Neural cell (in vitro differentiated cells): ENCODE results near the gene RGS6. TPM values are rescaled to one million over a fixed set of nuclear protein-coding genes. Genes with fewer than 3 reads are reported as not detected.
"Not testable (repeated sequence)": the region's sequence is repeated elsewhere in the genome, so short reads cannot be mapped to it uniquely, and the experiment has no call there.

Source experiments
- H2AFZ ChIP-seq: fragments of 200-600, 300-800 bp; sonication (generic), shearing (Covaris generic); 2 replicates; pipeline ENCODE4 v1.6.0; 2014; ENCODE audit warnings: low read depth, mild to moderate bottlenecking, antibody characterized with exemption, low read length, moderate library complexity
- H3F3A ChIP-seq: fragments of 200-600 bp; shearing (Covaris generic); 2 replicates; pipeline ENCODE4 v1.6.1; 2016; ENCODE audit warnings: mild to moderate bottlenecking, moderate library complexity, mixed read lengths, antibody characterized with exemption, low read length; ENCODE audit not compliant: insufficient read depth, poor library complexity, severe bottlenecking
- H3K27ac ChIP-seq: fragments of 200-600, 300-800 bp; sonication (generic), shearing (Covaris generic); 2 replicates; pipeline ENCODE4 v1.5.1; 2014; ENCODE audit warnings: mild to moderate bottlenecking, low read length, moderate library complexity
- H3K27me3 ChIP-seq: fragments of 300-800, 200-600 bp; sonication (generic), shearing (Covaris generic); 2 replicates; pipeline ENCODE4 v1.6.0; 2014; ENCODE audit warnings: mild to moderate bottlenecking, low read depth, low read length, moderate library complexity; ENCODE audit not compliant: insufficient read depth
- H3K36me3 ChIP-seq: fragments of 300-800, 200-600 bp; sonication (generic), shearing (Covaris generic); 2 replicates; pipeline ENCODE4 v1.5.1; 2014; ENCODE audit warnings: mild to moderate bottlenecking, antibody characterized with exemption, low read length, moderate library complexity; ENCODE audit not compliant: insufficient read depth
- H3K4me2 ChIP-seq: fragments of 300-800, 200-600 bp; sonication (generic), shearing (Covaris generic); 2 replicates; pipeline ENCODE4 v1.6.0; 2014; ENCODE audit warnings: mild to moderate bottlenecking, low read length
- H3K4me3 ChIP-seq: fragments of 300-800, 200-600 bp; sonication (generic), shearing (Covaris generic); 2 replicates; pipeline ENCODE4 v1.5.1; 2014; ENCODE audit warnings: mild to moderate bottlenecking, low read length, moderate library complexity
- H3K79me2 ChIP-seq: fragments of 200-600 bp; shearing (Covaris generic); replicated peaks from 2 replicates; pipeline ENCODE4 v1.6.0; 2014; ENCODE audit warnings: mild to moderate bottlenecking, low read length, moderate library complexity; ENCODE audit not compliant: insufficient read depth
- H3K9ac ChIP-seq: fragments of 300-800, 200-600 bp; sonication (generic), shearing (Covaris generic); 2 replicates; pipeline ENCODE4 v1.6.1; 2016; ENCODE audit warnings: mild to moderate bottlenecking, low read length, mixed read lengths
- H3K9me2 ChIP-seq: fragments of 200-600 bp; shearing (Covaris generic); 2 replicates; pipeline ENCODE4 v1.6.1; 2016; ENCODE audit warnings: mild to moderate bottlenecking, low read length, mixed read lengths; ENCODE audit not compliant: insufficient read depth
- H3K9me3 ChIP-seq: fragments of 200-600, 300-800 bp; sonication (generic), shearing (Covaris generic); 2 replicates; pipeline ENCODE4 v1.6.1; 2016; ENCODE audit warnings: mild to moderate bottlenecking, mixed run types, low read length, moderate library complexity, mixed read lengths
- H4K20me1 ChIP-seq: fragments of 200-600 bp; shearing (Covaris generic); 2 replicates; pipeline ENCODE4 v1.6.1; 2016; ENCODE audit warnings: mild to moderate bottlenecking, mixed run types; ENCODE audit not compliant: insufficient read depth
- EP300 ChIP-seq: fragments of 450-650 bp; conservative IDR thresholded peaks from 2 replicates; pipeline ENCODE4 v1.6.1; 2014; ENCODE audit warnings: antibody characterized with exemption, mild to moderate bottlenecking, moderate library complexity; ENCODE audit not compliant: poor library complexity, severe bottlenecking
- EZH2 ChIP-seq: fragments of 200-600, 300-800 bp; shearing (Covaris generic), sonication (generic); IDR thresholded peaks from 2 replicates; pipeline ENCODE4 v1.6.1; 2014; ENCODE audit warnings: antibody characterized with exemption, low read length, borderline replicate concordance, mild to moderate bottlenecking; ENCODE audit not compliant: insufficient read depth, poor library complexity, severe bottlenecking
- MXI1 ChIP-seq: fragments of 450-650 bp; conservative IDR thresholded peaks from 2 replicates; pipeline ENCODE4 v1.6.1; 2014; ENCODE audit warnings: antibody characterized with exemption, mild to moderate bottlenecking; ENCODE audit not compliant: poor library complexity, severe bottlenecking
- POLR2AphosphoS5 ChIP-seq: IDR thresholded peaks from 2 replicates; pipeline ENCODE4 v1.6.1; 2012
- RAD21 ChIP-seq: fragments of 450-650 bp; conservative IDR thresholded peaks from 2 replicates; pipeline ENCODE4 v1.6.1; 2014; ENCODE audit warnings: antibody characterized with exemption, mild to moderate bottlenecking, moderate library complexity
- SMC3 ChIP-seq: fragments of 450-650 bp; conservative IDR thresholded peaks from 2 replicates; pipeline ENCODE4 v1.6.1; 2014; ENCODE audit warnings: antibody characterized with exemption, mild to moderate bottlenecking, moderate library complexity; ENCODE audit not compliant: poor library complexity
- TAF1 ChIP-seq: IDR thresholded peaks from 2 replicates; pipeline ENCODE4 v1.6.1; 2012; ENCODE audit warnings: low read depth
- polyA plus RNA-seq: library from polyadenylated mRNA; depleted of rRNA; stranded (reverse); fragments of >200 nt; gene quantifications from 2 replicates; pipeline ENCODE4 v1.2.3, GENCODE V29; 2014
- TF ChIP-seq, protein P1 (sequence below): fragments of 450-650 bp; IDR thresholded peaks from 2 replicates; pipeline ENCODE4 v1.5.1; 2014; ENCODE audit warnings: antibody characterized with exemption, mild to moderate bottlenecking, moderate library complexity; ENCODE audit not compliant: poor library complexity, severe bottlenecking
- TF ChIP-seq, protein P2 (sequence below): IDR thresholded peaks from 2 replicates; pipeline ENCODE4 v1.6.1; 2012; ENCODE audit warnings: borderline replicate concordance

The RGS6 gene
- polyA plus RNA-seq, 1 donor from 2014 or later: 7.3 TPM

DNA sequence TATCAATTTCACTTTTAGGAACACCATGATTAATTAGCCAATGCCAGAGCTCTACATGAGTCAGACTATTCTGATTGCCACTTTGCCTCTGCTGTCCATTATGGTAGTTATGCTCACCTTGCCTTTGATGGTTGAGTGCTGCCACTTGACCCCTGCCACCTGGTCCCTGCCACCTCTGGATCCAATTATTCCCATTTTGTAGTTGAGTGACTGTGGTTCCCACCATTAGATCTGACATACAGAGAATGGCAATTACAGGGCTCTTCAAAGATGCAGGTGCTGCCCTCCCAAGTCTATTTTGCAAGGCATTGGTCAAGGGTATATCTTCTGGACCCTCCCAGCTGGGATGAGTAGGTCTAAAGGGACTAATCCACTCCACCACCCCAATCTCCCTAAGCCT lies 8.3 kb downstream of the RGS6 start:
- H4K20me1 ChIP-seq, H2AFZ ChIP-seq, H3K9me3 ChIP-seq, H3F3A ChIP-seq, H3K9me2 ChIP-seq, H3K4me3 ChIP-seq, H3K4me2 ChIP-seq, H3K27me3 ChIP-seq, H3K9ac ChIP-seq, H3K27ac ChIP-seq, H3K36me3 ChIP-seq, H3K79me2 ChIP-seq: not testable (repeated sequence)

GRCh38 chr14:71941616-71942015 lies 9.4 kb downstream of the RGS6 start:
- not testable (repeated sequence) for H3K9ac ChIP-seq, H3K36me3 ChIP-seq, H3K4me2 ChIP-seq, H3K9me3 ChIP-seq, H3K27ac ChIP-seq, H3K4me3 ChIP-seq, H3K9me2 ChIP-seq, H3F3A ChIP-seq, H3K79me2 ChIP-seq, H3K27me3 ChIP-seq, H4K20me1 ChIP-seq, H2AFZ ChIP-seq

DNA sequence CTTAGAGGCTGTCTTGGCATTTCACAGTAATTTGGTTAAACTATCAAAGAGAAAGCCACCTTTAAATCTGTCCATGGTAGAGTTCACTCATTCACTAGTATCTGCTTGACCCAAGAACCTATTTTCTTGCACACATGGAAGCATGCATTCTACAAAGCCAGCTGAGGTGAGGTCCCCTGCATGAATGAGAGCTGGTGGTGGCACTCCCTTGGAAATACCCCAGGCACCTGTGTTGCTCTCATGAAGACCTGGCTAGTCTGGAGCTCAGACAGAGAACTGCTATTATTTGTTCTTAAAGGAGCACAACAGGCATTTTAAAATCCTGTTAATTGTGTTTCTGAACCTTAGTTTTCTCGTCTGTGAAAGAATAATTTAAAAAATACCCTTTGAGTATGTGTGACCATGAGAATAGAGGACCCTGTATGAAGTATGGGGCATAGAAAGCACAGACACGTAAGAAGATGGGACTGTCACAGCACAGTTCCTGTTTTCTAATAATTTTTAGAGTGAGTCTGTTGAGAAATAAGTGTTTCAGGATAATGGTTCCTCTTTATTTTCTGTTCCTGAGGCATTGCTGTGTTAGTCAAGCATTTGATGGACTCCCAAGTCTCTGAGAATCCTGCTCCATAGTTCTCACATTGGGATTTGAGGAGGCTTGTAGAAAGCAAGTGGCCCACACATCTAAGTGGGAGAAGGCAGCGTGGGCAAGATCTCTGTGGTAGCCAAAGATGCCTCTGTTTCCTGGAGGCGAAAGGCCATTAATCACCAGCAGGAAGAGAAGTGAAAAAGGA lies 10.9 kb downstream of the RGS6 start:
- TF ChIP-seq, protein P1, sequence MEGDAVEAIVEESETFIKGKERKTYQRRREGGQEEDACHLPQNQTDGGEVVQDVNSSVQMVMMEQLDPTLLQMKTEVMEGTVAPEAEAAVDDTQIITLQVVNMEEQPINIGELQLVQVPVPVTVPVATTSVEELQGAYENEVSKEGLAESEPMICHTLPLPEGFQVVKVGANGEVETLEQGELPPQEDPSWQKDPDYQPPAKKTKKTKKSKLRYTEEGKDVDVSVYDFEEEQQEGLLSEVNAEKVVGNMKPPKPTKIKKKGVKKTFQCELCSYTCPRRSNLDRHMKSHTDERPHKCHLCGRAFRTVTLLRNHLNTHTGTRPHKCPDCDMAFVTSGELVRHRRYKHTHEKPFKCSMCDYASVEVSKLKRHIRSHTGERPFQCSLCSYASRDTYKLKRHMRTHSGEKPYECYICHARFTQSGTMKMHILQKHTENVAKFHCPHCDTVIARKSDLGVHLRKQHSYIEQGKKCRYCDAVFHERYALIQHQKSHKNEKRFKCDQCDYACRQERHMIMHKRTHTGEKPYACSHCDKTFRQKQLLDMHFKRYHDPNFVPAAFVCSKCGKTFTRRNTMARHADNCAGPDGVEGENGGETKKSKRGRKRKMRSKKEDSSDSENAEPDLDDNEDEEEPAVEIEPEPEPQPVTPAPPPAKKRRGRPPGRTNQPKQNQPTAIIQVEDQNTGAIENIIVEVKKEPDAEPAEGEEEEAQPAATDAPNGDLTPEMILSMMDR: no peak
- TF ChIP-seq TAF1 (no peak), MXI1 (no peak), EP300 (no peak), POLR2AphosphoS5 (no peak), SMC3 (no peak), RAD21 (no peak), EZH2 (no peak)
- TF ChIP-seq, protein P2, sequence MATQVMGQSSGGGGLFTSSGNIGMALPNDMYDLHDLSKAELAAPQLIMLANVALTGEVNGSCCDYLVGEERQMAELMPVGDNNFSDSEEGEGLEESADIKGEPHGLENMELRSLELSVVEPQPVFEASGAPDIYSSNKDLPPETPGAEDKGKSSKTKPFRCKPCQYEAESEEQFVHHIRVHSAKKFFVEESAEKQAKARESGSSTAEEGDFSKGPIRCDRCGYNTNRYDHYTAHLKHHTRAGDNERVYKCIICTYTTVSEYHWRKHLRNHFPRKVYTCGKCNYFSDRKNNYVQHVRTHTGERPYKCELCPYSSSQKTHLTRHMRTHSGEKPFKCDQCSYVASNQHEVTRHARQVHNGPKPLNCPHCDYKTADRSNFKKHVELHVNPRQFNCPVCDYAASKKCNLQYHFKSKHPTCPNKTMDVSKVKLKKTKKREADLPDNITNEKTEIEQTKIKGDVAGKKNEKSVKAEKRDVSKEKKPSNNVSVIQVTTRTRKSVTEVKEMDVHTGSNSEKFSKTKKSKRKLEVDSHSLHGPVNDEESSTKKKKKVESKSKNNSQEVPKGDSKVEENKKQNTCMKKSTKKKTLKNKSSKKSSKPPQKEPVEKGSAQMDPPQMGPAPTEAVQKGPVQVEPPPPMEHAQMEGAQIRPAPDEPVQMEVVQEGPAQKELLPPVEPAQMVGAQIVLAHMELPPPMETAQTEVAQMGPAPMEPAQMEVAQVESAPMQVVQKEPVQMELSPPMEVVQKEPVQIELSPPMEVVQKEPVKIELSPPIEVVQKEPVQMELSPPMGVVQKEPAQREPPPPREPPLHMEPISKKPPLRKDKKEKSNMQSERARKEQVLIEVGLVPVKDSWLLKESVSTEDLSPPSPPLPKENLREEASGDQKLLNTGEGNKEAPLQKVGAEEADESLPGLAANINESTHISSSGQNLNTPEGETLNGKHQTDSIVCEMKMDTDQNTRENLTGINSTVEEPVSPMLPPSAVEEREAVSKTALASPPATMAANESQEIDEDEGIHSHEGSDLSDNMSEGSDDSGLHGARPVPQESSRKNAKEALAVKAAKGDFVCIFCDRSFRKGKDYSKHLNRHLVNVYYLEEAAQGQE: no peak
- no peak overlapping the region for H2AFZ ChIP-seq
- H3K27ac ChIP-seq: no peak overlapping the region

More for the DNA sequence above, 10.9 kb downstream of the RGS6 start:
- H3K36me3 ChIP-seq: no peaks in the 10 kb centered on the region
- no peaks in the 10 kb centered on the region for H3F3A ChIP-seq
- H3K9ac ChIP-seq: no peak overlapping the region
- no peak overlapping the region for H3K4me2 ChIP-seq
- no peaks in the 10 kb centered on the region for H3K27me3 ChIP-seq
- H3K9me2 ChIP-seq: no peaks in the 10 kb centered on the region
- H3K9me3 ChIP-seq: no peaks in the 10 kb centered on the region
- H4K20me1 ChIP-seq: no peaks in the 10 kb centered on the region
- no peak overlapping the region for H3K4me3 ChIP-seq
- no peaks in the 10 kb centered on the region for H3K79me2 ChIP-seq
